Measurements from ENCODE around the gene RBP2. TPM values are rescaled to one million over a fixed set of nuclear protein-coding genes. Genes with fewer than 3 reads are reported as not detected.

The RBP2 gene
- total RNA-seq, 1 donor from 2014 or later, result not detected

DNA sequence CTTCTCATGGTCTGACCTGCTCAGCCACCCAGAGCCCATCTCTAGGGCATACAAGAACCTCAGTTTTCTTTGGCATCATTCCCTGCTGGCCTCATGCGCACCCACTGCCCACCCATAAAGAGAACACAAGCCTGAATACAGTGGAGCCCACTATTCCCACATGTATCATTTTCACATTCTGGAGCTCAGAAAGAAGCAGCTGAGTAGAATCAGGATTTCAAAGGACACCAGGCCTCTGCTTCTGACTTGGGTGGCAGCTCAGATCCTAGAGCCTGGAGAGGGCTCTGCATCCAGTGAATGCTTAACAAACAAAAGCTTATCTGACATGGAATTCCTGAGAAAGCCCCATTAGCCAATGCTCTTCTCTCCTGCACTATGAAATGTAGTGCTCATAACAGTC is 34.7 kb downstream of the RBP2 start:
- no peaks in the 10 kb centered on the region for H3K9me3 Mint-ChIP-seq
- no peaks in the 10 kb centered on the region for H3K36me3 ChIP-seq
- no peaks in the 10 kb centered on the region for H3K9me3 ChIP-seq (ENCODE audit: low read depth)
- H3K4me1 ChIP-seq, result peaks cover 8% of the 10 kb centered on the region
- no peaks in the 10 kb centered on the region for H3K27me3 ChIP-seq
- H3K27me3 Mint-ChIP-seq (ENCODE audit: insufficient read depth, low read depth), result no peaks in the 10 kb centered on the region
- H4K20me1 ChIP-seq (ENCODE audit: low read depth), result no peaks in the 10 kb centered on the region
- H3K4me3 ChIP-seq, result no peak overlapping the region
- no peak overlapping the region for H2AFZ ChIP-seq (replicated peaks)
- no peak for TF ChIP-seq EZH2 (IDR thresholded peaks at IDR 0.05)
- no peaks in the 10 kb centered on the region for H3K79me2 ChIP-seq (ENCODE audit: low read depth)
- no peak overlapping the region for H3K9ac ChIP-seq
- peaks cover 4% of the 10 kb centered on the region for H3K36me3 Mint-ChIP-seq
- H3K27ac Mint-ChIP-seq, result no peak overlapping the region
- H3K4me1 Mint-ChIP-seq, result peaks cover 21% of the 10 kb centered on the region
- H3K27ac ChIP-seq, result no peak overlapping the region
- no peaks in the 10 kb centered on the region for H3F3A ChIP-seq (ENCODE audit: low read depth)
- no peak overlapping the region for H3K4me3 Mint-ChIP-seq
- H3K4me2 ChIP-seq, result no peak overlapping the region
- no peak for DNase-seq (ENCODE audit: low spot score)

- no peak overlapping the region for H3K27ac ChIP-seq
- H3K79me2 ChIP-seq (ENCODE audit: low read depth), result no peaks in the 10 kb centered on the region
- H4K20me1 ChIP-seq (ENCODE audit: low read depth), result no peaks in the 10 kb centered on the region
- TF ChIP-seq CTCF (IDR thresholded peaks at IDR 0.05) (no peak), EZH2 (IDR thresholded peaks at IDR 0.05) (no peak), EZH2phosphoT487 (IDR thresholded peaks at IDR 0.05) (no peak)
- H3K4me2 ChIP-seq, result no peak overlapping the region
- H3K36me3 ChIP-seq, result no peaks in the 10 kb centered on the region
- peaks cover 8% of the 10 kb centered on the region for H3K4me1 ChIP-seq
- no peak overlapping the region for H2AFZ ChIP-seq (replicated peaks)
- no peak for DNase-seq (ENCODE audit: low spot score)
- H3K9ac ChIP-seq, result no peak overlapping the region
- no peaks in the 10 kb centered on the region for H3K9me3 ChIP-seq (ENCODE audit: low read depth)
- peaks cover 16% of the 10 kb centered on the region for H3K4me1 Mint-ChIP-seq
- no peaks in the 10 kb centered on the region for H3K27me3 ChIP-seq
- H3K27me3 Mint-ChIP-seq (ENCODE audit: insufficient read depth, low read depth), result no peaks in the 10 kb centered on the region
- H3K9me3 Mint-ChIP-seq, result no peaks in the 10 kb centered on the region
- no peak overlapping the region for H3K4me3 ChIP-seq
- no peak overlapping the region for H3K4me3 Mint-ChIP-seq
- H3K36me3 Mint-ChIP-seq, result peaks cover 6% of the 10 kb centered on the region
- H3K27ac Mint-ChIP-seq, result no peak overlapping the region
- H3F3A ChIP-seq (ENCODE audit: low read depth), result no peaks in the 10 kb centered on the region
Measured at GRCh38 chr3:139440639-139441556, 35.4 kb downstream of the RBP2 start.

- Mint-ChIP-seq H3K9me3 (no peaks in the 10 kb centered on the region), H3K36me3 (peaks cover 3% of the 10 kb centered on the region), H3K27me3 (ENCODE audit: insufficient read depth, low read depth) (no peaks in the 10 kb centered on the region), H3K4me1 (peaks cover 15% of the 10 kb centered on the region), H3K27ac (no peak overlapping the region), H3K4me3 (no peak overlapping the region)
- no peak overlapping the region for H3K9ac ChIP-seq
- DNase-seq (ENCODE audit: low spot score), result no peak
- no peaks in the 10 kb centered on the region for H3K27me3 ChIP-seq
- no peaks in the 10 kb centered on the region for H3K9me3 ChIP-seq (ENCODE audit: low read depth)
- no peaks in the 10 kb centered on the region for H3K36me3 ChIP-seq
- TF ChIP-seq EZH2 (IDR thresholded peaks at IDR 0.05) (no peak), CTCF (IDR thresholded peaks at IDR 0.05) (no peak), EZH2phosphoT487 (IDR thresholded peaks at IDR 0.05) (no peak)
- no peak overlapping the region for H2AFZ ChIP-seq (replicated peaks)
- no peak overlapping the region for H3K4me3 ChIP-seq
- no peak overlapping the region for H3K27ac ChIP-seq
- H3F3A ChIP-seq (ENCODE audit: low read depth), result no peaks in the 10 kb centered on the region
- H4K20me1 ChIP-seq (ENCODE audit: low read depth), result no peaks in the 10 kb centered on the region
- no peak overlapping the region for H3K4me2 ChIP-seq
- H3K79me2 ChIP-seq (ENCODE audit: low read depth), result no peaks in the 10 kb centered on the region
- peaks cover 8% of the 10 kb centered on the region for H3K4me1 ChIP-seq
Measured at GRCh38 chr3:139439278-139439677, 37.0 kb downstream of the RBP2 start.

- no peaks in the 10 kb centered on the region for H3K4me1 ChIP-seq
- no peaks in the 10 kb centered on the region for H3K9me3 Mint-ChIP-seq
- no peaks in the 10 kb centered on the region for H3K9me3 ChIP-seq (ENCODE audit: low read depth)
- no peak overlapping the region for H2AFZ ChIP-seq (replicated peaks)
- no peak overlapping the region for H3K4me3 ChIP-seq
- no peaks in the 10 kb centered on the region for H3K79me2 ChIP-seq (ENCODE audit: low read depth)
- no peaks in the 10 kb centered on the region for H3K27me3 ChIP-seq
- no peak overlapping the region for H3K9ac ChIP-seq
- H3K27me3 Mint-ChIP-seq (ENCODE audit: insufficient read depth, low read depth), result no peaks in the 10 kb centered on the region
- H3F3A ChIP-seq (ENCODE audit: low read depth), result no peaks in the 10 kb centered on the region
- peaks cover 9% of the 10 kb centered on the region for H3K36me3 Mint-ChIP-seq
- peaks cover 3% of the 10 kb centered on the region for H3K4me1 Mint-ChIP-seq
- no peak overlapping the region for H3K4me2 ChIP-seq
- no peak for TF ChIP-seq CTCF (IDR thresholded peaks at IDR 0.05)
- TF ChIP-seq EZH2 (IDR thresholded peaks at IDR 0.05), result no peak
- TF ChIP-seq EZH2phosphoT487 (IDR thresholded peaks at IDR 0.05), result no peak
- H3K36me3 ChIP-seq, result no peaks in the 10 kb centered on the region
- no peaks in the 10 kb centered on the region for H4K20me1 ChIP-seq (ENCODE audit: low read depth)
- H3K4me3 Mint-ChIP-seq, result no peak overlapping the region
- H3K27ac ChIP-seq, result no peak overlapping the region
- no peak for DNase-seq (ENCODE audit: low spot score)
- no peak overlapping the region for H3K27ac Mint-ChIP-seq
Measured at GRCh38 chr3:139434764-139435307, 41.5 kb downstream of the RBP2 start.
